ENCODE measurements around the gene TOP1.
"Not testable (repeated sequence)": the region's sequence is repeated elsewhere in the genome, so short reads cannot be mapped to it uniquely, and the experiment has no call there.

TOP1 gene

GRCh38 chr20:41028359-41029149 is at the start of gene TOP1:
Gene TOP1, plus strand, starts transcription at chr20:41028822. Its CDS starts 246 bp downstream, at chr20:41029068.
- DNase-seq (ENCODE audit: low read depth) = peak; percentile 100

- no peak for DNase-seq (ENCODE audit: low read depth)
These were observed 49.4 kb upstream of the TOP1 start for GRCh38 chr20:40979247-40979646.

GRCh38 chr20:40980106-40980827 is 48.4 kb upstream of the TOP1 start:
- DNase-seq (ENCODE audit: low read depth) = no peak

DNA sequence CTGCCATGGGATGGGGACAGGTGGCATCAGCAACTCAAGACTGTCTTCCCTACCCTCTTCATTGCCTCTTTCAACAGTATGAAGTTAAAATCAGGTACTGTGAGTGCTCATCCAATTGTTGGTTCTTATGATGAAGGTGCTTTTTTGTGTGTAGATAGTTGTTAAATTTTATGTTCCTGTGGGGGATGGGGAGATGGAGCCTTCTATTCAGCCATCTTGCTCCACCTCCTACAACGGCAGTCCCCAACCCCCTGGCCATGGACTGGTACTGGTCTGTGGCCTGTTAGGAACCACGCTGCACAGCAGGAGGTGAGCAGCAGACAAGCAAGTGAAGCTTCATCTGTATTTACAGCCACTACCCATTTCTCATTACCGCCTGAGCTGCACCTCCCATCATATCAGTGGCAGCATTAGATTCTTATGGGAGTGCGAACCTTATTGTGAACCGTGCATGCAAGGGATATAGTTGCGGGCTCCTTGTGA is 47.8 kb upstream of the TOP1 start:
- DNase-seq (ENCODE audit: low read depth) = no peak

- DNase-seq (ENCODE audit: low read depth) = no peak
These were observed 46.0 kb upstream of the TOP1 start for GRCh38 chr20:40982415-40983145.

GRCh38 chr20:40983898-40984297 is 44.7 kb upstream of the TOP1 start:
- no peak for DNase-seq (ENCODE audit: low read depth)

DNA sequence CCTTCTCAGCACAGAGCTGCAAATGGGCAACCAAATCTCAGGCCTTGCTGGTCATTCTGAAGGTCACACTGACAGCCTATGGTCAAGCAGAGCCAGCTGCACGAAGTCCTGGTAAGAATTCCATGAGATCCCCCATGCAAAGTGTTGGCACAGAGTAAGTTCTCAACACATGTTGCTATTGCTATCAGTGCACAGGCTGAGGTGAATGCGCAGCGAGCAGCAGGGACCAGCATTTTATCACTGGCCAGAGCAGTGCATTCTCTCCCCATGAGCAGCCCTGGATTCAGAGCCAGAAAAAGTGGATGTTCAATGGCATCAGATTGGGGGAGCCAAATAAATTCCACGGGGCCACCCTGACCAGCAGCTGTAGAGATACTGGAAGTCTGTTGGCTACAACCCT is 44.1 kb upstream of the TOP1 start:
- DNase-seq (ENCODE audit: low read depth) = no peak

GRCh38 chr20:40986774-40987173 is 41.8 kb upstream of the TOP1 start:
- DNase-seq (ENCODE audit: low read depth) = no peak

DNA sequence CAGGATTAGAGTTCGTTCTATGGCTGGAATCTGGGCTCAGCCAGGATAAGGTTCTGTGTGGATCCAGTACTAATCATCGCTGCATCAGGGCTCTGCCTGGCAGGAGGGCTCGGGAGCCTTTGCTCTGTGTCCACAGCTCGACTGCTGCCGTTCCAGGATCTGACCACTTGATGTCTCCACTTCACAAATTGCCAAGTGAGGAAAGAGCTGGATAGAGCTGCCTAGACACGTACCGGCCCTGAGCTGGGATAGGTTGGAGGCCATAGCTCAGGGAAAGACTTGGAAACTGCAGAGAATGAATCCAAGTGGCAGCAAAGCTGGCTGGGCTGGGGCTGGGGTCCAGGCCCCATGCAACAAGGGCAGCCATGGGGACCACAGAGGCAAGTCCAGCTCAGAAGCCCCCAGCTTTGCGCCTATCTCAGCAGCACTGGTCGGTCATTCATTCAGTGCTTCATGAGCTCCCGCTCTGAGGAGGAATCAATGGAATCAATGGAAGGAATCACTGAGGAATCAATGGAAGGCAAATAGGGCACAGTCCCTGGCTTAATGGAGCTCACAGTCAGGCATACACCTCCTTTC is 38.0 kb upstream of the TOP1 start:
- DNase-seq (ENCODE audit: low read depth) = peak; percentile 40

- no peak for DNase-seq (ENCODE audit: low read depth)
These were observed 37.3 kb upstream of the TOP1 start for GRCh38 chr20:40991181-40991889.

GRCh38 chr20:40992349-40993113 is 36.1 kb upstream of the TOP1 start:
- no peak for DNase-seq (ENCODE audit: low read depth)

- no peak for DNase-seq (ENCODE audit: low read depth)
These were observed 34.7 kb upstream of the TOP1 start for GRCh38 chr20:40993794-40994540.

DNA sequence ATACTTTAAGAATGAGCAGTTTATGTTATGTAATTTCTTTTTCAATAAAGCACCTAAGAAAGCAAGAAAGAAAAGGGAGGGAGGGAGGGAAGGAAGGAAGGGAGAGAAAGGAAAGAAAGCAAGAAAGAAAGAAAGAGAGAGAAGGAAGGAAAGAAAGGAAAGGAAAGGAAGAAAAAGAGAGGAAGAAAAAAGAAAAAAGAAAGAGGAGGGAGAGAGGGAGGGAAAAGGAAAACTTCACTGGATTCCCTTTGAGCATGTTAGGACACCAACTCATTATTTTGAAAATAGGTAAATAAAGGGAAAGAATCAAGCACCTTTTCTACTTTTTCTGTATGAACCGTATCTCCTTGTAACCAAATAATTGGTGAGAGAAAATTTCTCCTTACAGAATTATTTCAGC is 32.3 kb upstream of the TOP1 start:
- DNase-seq (ENCODE audit: low read depth) = no peak

- DNase-seq (ENCODE audit: low read depth) = no peak
These were observed 31.5 kb upstream of the TOP1 start for GRCh38 chr20:40997116-40997515.

DNA sequence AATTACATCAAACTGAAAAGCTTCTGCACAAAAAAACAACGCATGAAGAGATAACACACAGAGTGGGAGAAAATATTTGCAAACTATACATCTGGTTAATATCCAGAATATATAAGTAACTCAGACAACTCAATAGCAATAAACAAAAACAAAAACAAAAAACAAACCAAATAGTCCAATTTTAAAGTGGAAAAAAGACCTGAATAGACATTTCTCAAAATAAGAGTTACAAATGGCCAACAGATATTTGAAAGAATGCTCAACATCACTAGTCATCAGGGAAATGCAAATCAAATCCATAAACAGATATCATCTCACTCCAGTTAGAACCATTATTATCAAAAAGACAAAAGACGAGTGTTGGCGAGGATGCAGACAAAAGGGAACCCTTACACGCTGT is 28.8 kb upstream of the TOP1 start:
- DNase-seq (ENCODE audit: low read depth) = no peak

GRCh38 chr20:41000628-41001027 is 28.0 kb upstream of the TOP1 start:
- DNase-seq (ENCODE audit: low read depth) = no peak

- DNase-seq (ENCODE audit: low read depth) = no peak
These were observed 27.1 kb upstream of the TOP1 start for GRCh38 chr20:41001497-41001896.

GRCh38 chr20:41002842-41003142 is 25.8 kb upstream of the TOP1 start:
- no peak for DNase-seq (ENCODE audit: low read depth)

GRCh38 chr20:41003143-41003935 is 25.3 kb upstream of the TOP1 start:
- peak; percentile 64 for DNase-seq (ENCODE audit: low read depth)

GRCh38 chr20:41003936-41004294 is 24.7 kb upstream of the TOP1 start:
- not testable (repeated sequence) for DNase-seq (ENCODE audit: low read depth)

All from activated T-helper 9 cell treated with anti-CD3 and anti-CD28 coated beads, Interleukin-2, amount 50 U/mL, for 16 hours (primary cell).